H1 (cell line): ENCODE measurements around the gene PRDM15. TPM values are rescaled to one million over a fixed set of nuclear protein-coding genes. Genes with fewer than 3 reads are reported as not detected.

ENCODE experiments used
- USF2 ChIP-seq: IDR thresholded peaks from 2 replicates; pipeline ENCODE4 v1.6.1; 2011; ENCODE audit warnings: low read length, improper control_type of control experiment
- polyA plus RNA-seq, 7 experiments: library from polyadenylated mRNA; depleted of rRNA in 3 of 7; stranded (reverse) in 5 of 7; unstranded in 2 of 7; fragments of >200 nt in 5 of 7; fragments of 200-250 nt in 2 of 7; gene quantifications; 1 replicate in 5 of 7; 2 replicates in 1 of 7; 4 replicates in 1 of 7; pipeline versions ENCODE4 v1.2.1 to v1.2.3, GENCODE V29; 2011 to 2013; ENCODE audit warnings: missing spikeins in 2 of 7, mixed read lengths in 2 of 7
- total RNA-seq: library from RNA; stranded (reverse); fragmentation: NEBNext Ultra II Directional; extraction: Animal tissue kit (Norgen Biotek cat#: 25700); gene quantifications from 2 replicates; pipeline ENCODE4 v1.2.1, GENCODE V29; 2021

Gene PRDM15
- total and polyA plus RNA-seq, 2 of the 8 experiments (the other 6 are each of a cell fraction or from before 2014, with no cell fraction given): 9.7 to 10.5 TPM

- no peak for TF ChIP-seq USF2
Observed at GRCh38 chr21:41763996-41764395, 115.1 kb downstream of the PRDM15 start (continued).
